HepG2 (cell line): ENCODE measurements around the gene B4GALT1.

Experiments
- MEIS2 ChIP-seq: sonication (generic); formaldehyde crosslinking; IDR thresholded peaks from 2 replicates; pipeline ENCODE4 v1.9.0; 2021; ENCODE audit warnings: mild to moderate bottlenecking, missing genetic modification reagents
- TRIM24 ChIP-seq: sonication (generic); formaldehyde crosslinking; IDR thresholded peaks from 2 replicates; pipeline ENCODE4 v1.8.0; 2022; ENCODE audit warnings: mild to moderate bottlenecking, missing genetic modification reagents
- ZFP36L1 ChIP-seq: sonication (generic); formaldehyde crosslinking; IDR thresholded peaks from 2 replicates; pipeline ENCODE4 v1.8.0; 2022; ENCODE audit warnings: mild to moderate bottlenecking, missing genetic modification reagents, moderate library complexity

GRCh38 chr9:33099754-33100153, 67.4 kb downstream of the B4GALT1 start:
- no peak for TF ChIP-seq TRIM24 (CRISPR knock-in tag)
- no peak for TF ChIP-seq MEIS2 (CRISPR knock-in tag)
- TF ChIP-seq ZFP36L1 = no peak
